Measurements from ENCODE around the gene RBMS1. TPM values are rescaled to one million over a fixed set of nuclear protein-coding genes. Genes with fewer than 3 reads are reported as not detected.

The RBMS1 gene
- total RNA-seq, 4 donors from 2014 or later: 13.0 to 24.5 (median 14.1) TPM

DNA sequence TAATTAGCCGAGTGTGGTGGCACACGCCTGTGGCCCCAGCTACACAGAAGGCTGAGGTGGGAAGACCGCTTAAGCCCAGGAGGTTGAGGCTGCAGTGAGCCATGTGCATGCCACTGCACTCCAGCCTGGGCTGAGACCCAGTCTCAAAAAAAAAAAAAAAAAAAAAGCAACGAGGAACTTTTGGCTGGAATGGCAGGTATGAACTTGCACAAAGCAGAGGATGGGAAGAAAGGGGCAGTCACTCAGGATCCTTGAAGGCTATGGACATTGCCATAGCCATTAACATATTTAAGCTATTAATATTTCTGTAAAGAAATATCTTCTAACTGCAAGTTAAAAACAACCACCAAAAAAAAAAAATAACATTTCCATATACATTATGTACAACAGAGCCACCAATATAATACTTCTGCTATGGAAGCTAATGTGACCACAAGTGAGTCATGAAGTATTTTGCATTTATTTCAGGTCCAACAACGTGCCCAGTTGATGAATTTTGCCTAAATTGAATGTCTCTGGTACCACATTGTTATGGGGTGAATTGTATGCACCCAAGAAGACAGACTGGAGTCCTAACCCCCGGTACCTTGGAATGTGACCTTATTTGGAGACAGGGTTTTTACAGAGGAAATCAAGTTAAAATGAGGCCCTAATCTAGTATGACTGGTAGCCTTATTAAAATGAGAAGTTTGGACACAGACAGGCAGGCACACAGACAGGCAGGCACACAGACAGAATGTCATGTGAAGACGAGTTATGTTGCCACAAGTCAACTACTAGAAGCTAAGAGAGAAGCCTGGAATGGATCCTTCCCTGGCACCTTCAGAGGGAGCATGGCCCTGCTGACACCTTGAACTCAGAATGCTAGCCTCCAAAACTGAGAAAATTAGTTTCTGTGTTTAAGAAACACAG is 102.8 kb downstream of the RBMS1 start:
- Histone ChIP-seq H3K27ac (peak overlapping the region; percentile 4 to 54 (median 33)), H3K27me3 (no peaks in the 10 kb centered on the region), H3K4me1 (peaks cover 48 to 56% of the 10 kb centered on the region in 2 donors), H3K4me3 (no peak overlapping the region), H3K9me3 (no peaks in the 10 kb centered on the region), H3K36me3 (no peaks in the 10 kb centered on the region)
- no peak for DNase-seq
- TF ChIP-seq POLR2A (IDR thresholded peaks at IDR 0.05) (no peak), CTCF (IDR thresholded peaks at IDR 0.05 in 4 of 5, conservative IDR thresholded peaks at IDR 0.05 in 1 of 5) (no peak)
- ATAC-seq: peak in 1 of 2 donors; percentile 24
- intact Hi-C loops (cut with DNase I; ENCODE audit: low total_unique reads) (no loop called here), in situ Hi-C loops (cut with MboI; ENCODE audit: low sequenced_read_pairs in 4 of 4) (loop anchor here in 1 of 4 donors (25.0 kb wide), 1 partner anchor 97 kb away; the partner anchor contains the start of gene RBMS1)

- in situ Hi-C loops (cut with MboI; ENCODE audit: low sequenced_read_pairs in 4 of 4): loop anchor here in 1 of 4 donors (25.0 kb wide), 1 partner anchor 97 kb away; the partner anchor contains the start of gene RBMS1
- DNase-seq (no peak), ATAC-seq (peak in 1 of 2 donors; percentile 23)
- no peaks in the 10 kb centered on the region for H3K27me3 ChIP-seq
- no peaks in the 10 kb centered on the region for H3K9me3 ChIP-seq
- peaks cover 48 to 63% of the 10 kb centered on the region in 2 donors for H3K4me1 ChIP-seq
- H3K36me3 ChIP-seq: no peaks in the 10 kb centered on the region
- no peak for TF ChIP-seq POLR2A (IDR thresholded peaks at IDR 0.05)
- TF ChIP-seq CTCF (IDR thresholded peaks at IDR 0.05 in 4 of 5, conservative IDR thresholded peaks at IDR 0.05 in 1 of 5): no peak
- no peak overlapping the region for H3K4me3 ChIP-seq
- peak overlapping the region in 3 of 4 donors; percentile 24 to 54 (median 40) for H3K27ac ChIP-seq
- intact Hi-C loops (cut with DNase I; ENCODE audit: low total_unique reads): loop anchor here (2.0 kb wide), 1 partner anchor 17 kb away; no protein-coding TSS in a partner anchor
These were observed 103.7 kb downstream of the RBMS1 start for GRCh38 chr2:160389875-160390274.

GRCh38 chr2:160388464-160389263 is 104.9 kb downstream of the RBMS1 start:
- Histone ChIP-seq H3K27ac (peak overlapping the region; percentile 68 to 76 (median 75)), H3K4me1 (peaks cover 48 to 63% of the 10 kb centered on the region in 2 donors)
- ATAC-seq: peak; percentile 23 to 28

More at GRCh38 chr2:160388464-160389263, 104.9 kb downstream of the RBMS1 start:
- TF ChIP-seq POLR2A (IDR thresholded peaks at IDR 0.05) (no peak), CTCF (IDR thresholded peaks at IDR 0.05 in 4 of 5, conservative IDR thresholded peaks at IDR 0.05 in 1 of 5) (no peak)
- peak in 1 of 2 donors; percentile 50 for DNase-seq
- Histone ChIP-seq H3K36me3 (no peaks in the 10 kb centered on the region), H3K4me3 (peak overlapping the region in 2 of 4 donors; percentile 14 to 26), H3K9me3 (no peaks in the 10 kb centered on the region), H3K27me3 (no peaks in the 10 kb centered on the region)
- in situ Hi-C loops (cut with MboI; ENCODE audit: low sequenced_read_pairs in 4 of 4) (loop anchor here in 1 of 4 donors (25.0 kb wide), 1 partner anchor 99 kb away; the partner anchor contains the start of gene RBMS1), intact Hi-C loops (cut with DNase I; ENCODE audit: low total_unique reads) (loop anchor here (2.0 kb wide), 1 partner anchor 18 kb away; no protein-coding TSS in a partner anchor)
